ENCODE results near the gene COL11A2.

Gene COL11A2

GRCh38 chr6:33191383-33192104, 723 bp downstream of the COL11A2 start:
- TF ChIP-seq TEAD4 (IDR thresholded peaks at IDR 0.05) (peak; percentile 79), FOXM1 (IDR thresholded peaks at IDR 0.05; ENCODE audit: borderline replicate concordance, low read depth) (no peak), EGR1 (IDR thresholded peaks at IDR 0.05) (no peak), USF1 (IDR thresholded peaks at IDR 0.05) (no peak), YY1 (IDR thresholded peaks at IDR 0.05; ENCODE audit: low read depth) (no peak), TCF12 (IDR thresholded peaks at IDR 0.05; ENCODE audit: low read depth) (0 out of 2 replicates have a peak, but pooled peaks have one; percentile 26), ZBTB7A (IDR thresholded peaks at IDR 0.05; ENCODE audit: low read depth) (0 out of 2 replicates have a peak, but pooled peaks have one; percentile 34), MAX (IDR thresholded peaks at IDR 0.05) (0 out of 2 replicates have a peak, but pooled peaks have one; percentile 53), REST (IDR thresholded peaks at IDR 0.05; ENCODE audit: low read depth) (no peak), NFIC (IDR thresholded peaks at IDR 0.05) (peak; percentile 87)

GRCh38 chr6:33190504-33191107, 1.7 kb downstream of the COL11A2 start:
- TF ChIP-seq EGR1 (IDR thresholded peaks at IDR 0.05) = no peak
- TF ChIP-seq YY1 (IDR thresholded peaks at IDR 0.05; ENCODE audit: low read depth) = no peak
- TF ChIP-seq CEBPB (IDR thresholded peaks at IDR 0.05) = no peak

GRCh38 chr6:33189625-33190448, 2.4 kb downstream of the COL11A2 start:
- TF ChIP-seq FOXM1 (IDR thresholded peaks at IDR 0.05; ENCODE audit: borderline replicate concordance, low read depth) (no peak), EP300 (IDR thresholded peaks at IDR 0.05; ENCODE audit: borderline replicate concordance) (no peak), CREB1 (IDR thresholded peaks at IDR 0.05; ENCODE audit: low read depth) (no peak), TCF12 (IDR thresholded peaks at IDR 0.05; ENCODE audit: low read depth) (no peak), NFIC (IDR thresholded peaks at IDR 0.05) (no peak), CEBPB (IDR thresholded peaks at IDR 0.05) (no peak), USF1 (IDR thresholded peaks at IDR 0.05) (no peak), RAD21 (IDR thresholded peaks at IDR 0.05; ENCODE audit: low read depth) (no peak), REST (IDR thresholded peaks at IDR 0.05; ENCODE audit: low read depth) (no peak), ZBTB7A (IDR thresholded peaks at IDR 0.05; ENCODE audit: low read depth) (no peak), TAF1 (IDR thresholded peaks at IDR 0.05; ENCODE audit: low read depth) (no peak), YY1 (IDR thresholded peaks at IDR 0.05; ENCODE audit: low read depth) (no peak), MAX (IDR thresholded peaks at IDR 0.05) (no peak), TEAD4 (IDR thresholded peaks at IDR 0.05) (no peak), EGR1 (IDR thresholded peaks at IDR 0.05) (no peak)

GRCh38 chr6:33189164-33189563, 3.1 kb downstream of the COL11A2 start:
- no peak for TF ChIP-seq CREB1 (IDR thresholded peaks at IDR 0.05; ENCODE audit: low read depth)
- no peak for TF ChIP-seq TCF12 (IDR thresholded peaks at IDR 0.05; ENCODE audit: low read depth)
- TF ChIP-seq TEAD4 (IDR thresholded peaks at IDR 0.05) = no peak
- TF ChIP-seq NFIC (IDR thresholded peaks at IDR 0.05) = no peak
- no peak for TF ChIP-seq YY1 (IDR thresholded peaks at IDR 0.05; ENCODE audit: low read depth)
- TF ChIP-seq EP300 (IDR thresholded peaks at IDR 0.05; ENCODE audit: borderline replicate concordance) = no peak
- TF ChIP-seq CEBPB (IDR thresholded peaks at IDR 0.05) = no peak
- TF ChIP-seq TAF1 (IDR thresholded peaks at IDR 0.05; ENCODE audit: low read depth) = no peak
- no peak for TF ChIP-seq FOXM1 (IDR thresholded peaks at IDR 0.05; ENCODE audit: borderline replicate concordance, low read depth)
- TF ChIP-seq RAD21 (IDR thresholded peaks at IDR 0.05; ENCODE audit: low read depth) = no peak
- TF ChIP-seq EGR1 (IDR thresholded peaks at IDR 0.05) = no peak
- TF ChIP-seq ZBTB7A (IDR thresholded peaks at IDR 0.05; ENCODE audit: low read depth) = no peak
- no peak for TF ChIP-seq MAX (IDR thresholded peaks at IDR 0.05)
- no peak for TF ChIP-seq USF1 (IDR thresholded peaks at IDR 0.05)
- no peak for TF ChIP-seq REST (IDR thresholded peaks at IDR 0.05; ENCODE audit: low read depth)
